K562 (cell line): ENCODE results near the gene PLXDC2. TPM values are rescaled to one million over a fixed set of nuclear protein-coding genes. Genes with fewer than 3 reads are reported as not detected.

Source experiments
- ATAC-seq: fragments of 200-7000 bp; cut with Tn5 transposase; 3 replicates; pipeline ENCODE4 v1.9.1; 2020; ENCODE audit warnings: moderate library complexity
- BruUV-seq: library from RNA; stranded (reverse); fragments of 400-500 nt; replicated peaks from 2 replicates; lab custom pipeline; 2021; lab: Mats Ljungman, UMichigan
- CTCF ChIA-PET: fragments of 300-600 bp; formaldehyde crosslinking; extraction: SDS; loops from one replicate; lab custom pipeline; 2021; ENCODE audit warnings: low intra/inter-chr PET ratio; lab: Yijun Ruan, JAX
- POLR2A ChIA-PET: fragments of 300-600, 350-650 bp; sonication (Branson Sonifier 250); formaldehyde crosslinking; extraction: SDS; loops from one replicate; lab custom pipeline; 2021; ENCODE audit warnings: antibody characterized with exemption, inconsistent platforms; lab: Yijun Ruan, JAX
- DNase-seq, 4 experiments: peaks; one replicate each; pipeline versions ENCODE4 v3.0.0 to v3.0.0-alpha.2; 2011 to 2018; ENCODE audit warnings: low spot score in 3 of 4, mixed read lengths in 3 of 4; ENCODE audit errors: extremely low read depth in 1 of 4
- FAIRE-seq: peaks from 2 replicates; lab custom pipeline; 2011; peaks lifted over from hg19 to GRCh38; lab: Jason Lieb, UNC
- H2AFZ ChIP-seq: 2 replicates; pipeline ENCODE4 v1.6.0; 2011; ENCODE audit warnings: low read depth, low read length, control low read depth, inconsistent platforms
- H3K27ac ChIP-seq: fragments of 200-600 bp; 3 replicates; pipeline ENCODE4 v1.8.0; 2011; ENCODE audit warnings: low read depth, mild to moderate bottlenecking, control low read depth, inconsistent platforms, low read length, moderate library complexity, mixed read lengths; ENCODE audit errors: extremely low read depth
- H3K27me3 ChIP-seq, 2 experiments: fragments of 300-600 bp in 1 of 2; 2 replicates in 1 of 2; 3 replicates in 1 of 2; pipeline versions ENCODE4 v1.6.0 to v1.8.0; 2011; ENCODE audit warnings: inconsistent platforms in 2 of 2, low read length in 2 of 2, mild to moderate bottlenecking in 1 of 2, mixed read lengths in 1 of 2, moderate library complexity in 1 of 2; ENCODE audit not compliant: control insufficient read depth in 2 of 2, insufficient read depth in 2 of 2
- H3K36me3 ChIP-seq: fragments of 300-600 bp; 3 replicates; pipeline ENCODE4 v1.8.0; 2011; ENCODE audit warnings: mild to moderate bottlenecking, low read length, inconsistent platforms; ENCODE audit not compliant: control insufficient read depth, insufficient read depth
- H3K4me1 ChIP-seq, 2 experiments: fragments of 200-600 bp in 1 of 2; replicated peaks in 1 of 2; 2 replicates in 1 of 2; 3 replicates in 1 of 2; pipeline versions ENCODE4 v1.5.1 to v1.8.0; 2011; ENCODE audit warnings: inconsistent platforms in 2 of 2, low read length in 2 of 2, mild to moderate bottlenecking in 1 of 2, mixed read lengths in 1 of 2, moderate library complexity in 1 of 2; ENCODE audit not compliant: control insufficient read depth in 2 of 2, insufficient read depth in 2 of 2
- H3K4me2 ChIP-seq: 2 replicates; pipeline ENCODE4 v1.6.1; 2011; ENCODE audit warnings: low read length, control low read depth, inconsistent platforms, mixed read lengths; ENCODE audit not compliant: insufficient read depth
- H3K4me3 ChIP-seq: fragments of 200-600 bp; sonication (generic), shearing (Covaris generic); 2 replicates; pipeline ENCODE4 v1.5.1; 2016; ENCODE audit warnings: control low read depth, inconsistent platforms
- H3K79me2 ChIP-seq: fragments of 200-600 bp; 3 replicates; pipeline ENCODE4 v1.8.0; 2011; ENCODE audit warnings: low read length, inconsistent platforms; ENCODE audit not compliant: control insufficient read depth, insufficient read depth
- H3K9ac ChIP-seq, 2 experiments: 2 replicates each; pipeline versions ENCODE4 v1.6.0 to v1.6.1; 2011; ENCODE audit warnings: low read depth in 2 of 2, low read length in 2 of 2, control low read depth in 1 of 2, inconsistent platforms in 1 of 2, mild to moderate bottlenecking in 1 of 2, mixed read lengths in 1 of 2; ENCODE audit not compliant: insufficient read depth in 1 of 2
- H3K9me1 ChIP-seq: one replicate; pipeline ENCODE4 v1.6.0; 2011; ENCODE audit warnings: inconsistent platforms, mild to moderate bottlenecking, low read length, moderate library complexity; ENCODE audit not compliant: control insufficient read depth, insufficient read depth
- H3K9me3 ChIP-seq: replicated peaks from 2 replicates; pipeline ENCODE4 v1.5.1; 2011; ENCODE audit warnings: low read depth, low read length, inconsistent platforms; ENCODE audit not compliant: control insufficient read depth, insufficient read depth
- H4K20me1 ChIP-seq: replicated peaks from 2 replicates; pipeline ENCODE4 v1.6.1; 2011; ENCODE audit warnings: low read length, inconsistent platforms, mixed read lengths; ENCODE audit not compliant: control insufficient read depth, insufficient read depth
- HDAC8 ChIP-seq: fragments of 450-650 bp; IDR thresholded peaks from 2 replicates; pipeline ENCODE4 v1.6.1; 2016; ENCODE audit warnings: mild to moderate bottlenecking, missing genetic modification characterization, moderate library complexity, missing compliant biosample characterization
- MBD2 ChIP-seq: sonication (generic); IDR thresholded peaks from 2 replicates; pipeline ENCODE4 v1.6.1; 2016; ENCODE audit warnings: low read depth, borderline replicate concordance
- ZNF311 ChIP-seq: fragments of 250-450 bp; sonication (Bioruptor Pico); IDR thresholded peaks from 2 replicates; pipeline ENCODE4 v1.4.0; 2020; ENCODE audit warnings: mild to moderate bottlenecking, moderate library complexity
- WGBS: fragments of 100-300 bp; shearing (Covaris generic); methylation state at CpG from one replicate; pipeline ENCODE4 v1.1.6; 2016; ENCODE audit warnings: low coverage, mixed read lengths; ENCODE audit not compliant: insufficient coverage; ENCODE audit errors: missing lambda C conversion rate; 5-methylcytosine and 5-hydroxymethylcytosine counted together
- in situ Hi-C: fragments of 300-500 bp; cut with MboI; formaldehyde crosslinking; loops from 4 replicates; pipeline ENCODE4 v1.15.0; 2018; ENCODE audit warnings: inconsistent platforms, mixed read lengths
- intact Hi-C: fragments of 100-400 bp; cut with micrococcal nuclease; formaldehyde crosslinking; loops from 2 replicates; pipeline ENCODE4 v1.14.2; 2022
- polyA plus RNA-seq, 8 experiments: library from polyadenylated mRNA; depleted of rRNA in 4 of 8; stranded (reverse) in 5 of 8; unstranded in 3 of 8; fragments of >200 nt; fragmentation: Nextera tagmentation in 2 of 8; fragmentation: Illumina TruSeq in 1 of 8; extraction: Ambion mirVana in 2 of 8; extraction: Trizol in 1 of 8; gene quantifications; 2 replicates each; pipeline versions ENCODE4 v1.2.1 to v1.2.3, GENCODE V29; 2011 to 2014; ENCODE audit warnings: inconsistent platforms in 1 of 8, missing spikeins in 1 of 8
- total RNA-seq, 7 experiments: library from RNA; depleted of rRNA in 6 of 7; stranded (reverse); fragments of >200 nt in 6 of 7; fragmentation: Illumina TruSeq in 2 of 7; extraction: Trizol in 2 of 7; gene quantifications; 2 replicates each; pipeline versions ENCODE4 v1.2.1 to v1.2.3, GENCODE V29; 2011 to 2021; ENCODE audit warnings: low replicate concordance in 1 of 7
- TF ChIP-seq, protein P1 (sequence below): fragments of 250-450 bp; sonication (Bioruptor Pico); IDR thresholded peaks from 2 replicates; pipeline ENCODE4 v1.5.0; 2020; ENCODE audit warnings: mild to moderate bottlenecking, borderline replicate concordance
- TF ChIP-seq, protein P2 (sequence below): fragments of 250-450 bp; sonication (Bioruptor Pico); IDR thresholded peaks from 2 replicates; pipeline ENCODE4 v1.5.0; 2021
- TF ChIP-seq, protein P3 (sequence below): fragments of 450-650 bp; formaldehyde crosslinking; IDR thresholded peaks from 2 replicates; pipeline ENCODE4 v1.4.0; 2020; ENCODE audit warnings: mild to moderate bottlenecking

Gene PLXDC2
- total and polyA plus RNA-seq, 9 of the 15 experiments (the other 6 are each of a cell fraction or from before 2014, with no cell fraction given) = 0.01 to 0.33 (median 0.10) TPM; not detected in 3

DNA sequence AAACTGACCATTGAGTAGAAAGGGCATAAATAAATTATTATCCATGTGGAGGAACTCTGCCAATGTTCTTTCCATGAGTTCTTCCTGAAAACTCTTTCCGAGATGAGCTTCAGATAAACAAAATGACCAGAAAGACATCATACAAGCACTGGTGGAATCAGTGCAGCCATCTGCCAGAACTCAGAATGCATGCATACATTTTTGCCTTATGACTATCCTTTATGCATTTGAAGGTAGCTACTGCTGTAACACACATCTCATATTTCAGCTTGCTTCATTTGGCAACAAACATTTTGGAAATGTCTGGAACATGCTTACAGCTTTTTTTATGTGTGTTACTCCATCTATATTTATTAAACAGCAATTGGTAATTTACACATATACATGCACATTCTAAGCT, 448.9 kb downstream of the PLXDC2 start:
- ChIA-PET CTCF (no interaction called here), POLR2A (interaction anchor here (0.9 kb wide), 1 partner anchor 26 kb away, joined by 3 read pairs; no protein-coding TSS in a partner anchor)
- BruUV-seq = no TSS peak
- no peak overlapping the region for H3K27ac ChIP-seq
- in situ Hi-C loops = no loop called here
- TF ChIP-seq, protein P1, sequence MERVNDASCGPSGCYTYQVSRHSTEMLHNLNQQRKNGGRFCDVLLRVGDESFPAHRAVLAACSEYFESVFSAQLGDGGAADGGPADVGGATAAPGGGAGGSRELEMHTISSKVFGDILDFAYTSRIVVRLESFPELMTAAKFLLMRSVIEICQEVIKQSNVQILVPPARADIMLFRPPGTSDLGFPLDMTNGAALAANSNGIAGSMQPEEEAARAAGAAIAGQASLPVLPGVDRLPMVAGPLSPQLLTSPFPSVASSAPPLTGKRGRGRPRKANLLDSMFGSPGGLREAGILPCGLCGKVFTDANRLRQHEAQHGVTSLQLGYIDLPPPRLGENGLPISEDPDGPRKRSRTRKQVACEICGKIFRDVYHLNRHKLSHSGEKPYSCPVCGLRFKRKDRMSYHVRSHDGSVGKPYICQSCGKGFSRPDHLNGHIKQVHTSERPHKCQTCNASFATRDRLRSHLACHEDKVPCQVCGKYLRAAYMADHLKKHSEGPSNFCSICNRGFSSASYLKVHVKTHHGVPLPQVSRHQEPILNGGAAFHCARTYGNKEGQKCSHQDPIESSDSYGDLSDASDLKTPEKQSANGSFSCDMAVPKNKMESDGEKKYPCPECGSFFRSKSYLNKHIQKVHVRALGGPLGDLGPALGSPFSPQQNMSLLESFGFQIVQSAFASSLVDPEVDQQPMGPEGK (CRISPR knock-in tag) = no peak
- TF ChIP-seq, protein P2, sequence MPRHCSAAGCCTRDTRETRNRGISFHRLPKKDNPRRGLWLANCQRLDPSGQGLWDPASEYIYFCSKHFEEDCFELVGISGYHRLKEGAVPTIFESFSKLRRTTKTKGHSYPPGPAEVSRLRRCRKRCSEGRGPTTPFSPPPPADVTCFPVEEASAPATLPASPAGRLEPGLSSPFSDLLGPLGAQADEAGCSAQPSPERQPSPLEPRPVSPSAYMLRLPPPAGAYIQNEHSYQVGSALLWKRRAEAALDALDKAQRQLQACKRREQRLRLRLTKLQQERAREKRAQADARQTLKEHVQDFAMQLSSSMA (CRISPR knock-in tag) = no peak
- TF ChIP-seq, protein P3, sequence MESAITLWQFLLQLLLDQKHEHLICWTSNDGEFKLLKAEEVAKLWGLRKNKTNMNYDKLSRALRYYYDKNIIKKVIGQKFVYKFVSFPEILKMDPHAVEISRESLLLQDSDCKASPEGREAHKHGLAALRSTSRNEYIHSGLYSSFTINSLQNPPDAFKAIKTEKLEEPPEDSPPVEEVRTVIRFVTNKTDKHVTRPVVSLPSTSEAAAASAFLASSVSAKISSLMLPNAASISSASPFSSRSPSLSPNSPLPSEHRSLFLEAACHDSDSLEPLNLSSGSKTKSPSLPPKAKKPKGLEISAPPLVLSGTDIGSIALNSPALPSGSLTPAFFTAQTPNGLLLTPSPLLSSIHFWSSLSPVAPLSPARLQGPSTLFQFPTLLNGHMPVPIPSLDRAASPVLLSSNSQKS (CRISPR knock-in tag) = no peak
- TF ChIP-seq MBD2 (no peak), HDAC8 (no peak), ZNF311 (no peak)
- H4K20me1 ChIP-seq = no peaks in the 10 kb centered on the region
- ATAC-seq = no peak
- no peak for DNase-seq
- no peaks in the 10 kb centered on the region for H3K36me3 ChIP-seq
- no peaks in the 10 kb centered on the region for H3K9me1 ChIP-seq
- 0% methylated on average over 1 of the region's 1 CpG for WGBS
- no peak overlapping the region for H3K4me3 ChIP-seq
- no peak overlapping the region for H3K4me2 ChIP-seq
- H3K9ac ChIP-seq = no peak overlapping the region
- H2AFZ ChIP-seq = no peak overlapping the region
- intact Hi-C loops = no loop called here
- no peaks in the 10 kb centered on the region for H3K4me1 ChIP-seq
- H3K27me3 ChIP-seq = no peaks in the 10 kb centered on the region
- no peaks in the 10 kb centered on the region for H3K79me2 ChIP-seq
- no peaks in the 10 kb centered on the region for H3K9me3 ChIP-seq
- FAIRE-seq = no peak
